Measurements from ENCODE around the gene PITPNC1. TPM values are rescaled to one million over a fixed set of nuclear protein-coding genes. Genes with fewer than 3 reads are reported as not detected.
A peak's percentile ranks its signal among the peaks of the same experiment; 100 is the strongest.
"Not testable (repeated sequence)": the region's sequence is repeated elsewhere in the genome, so short reads cannot be mapped to it uniquely, and the experiment has no call there.

The PITPNC1 gene
- total RNA-seq, 2 donors from 2014 or later = 73.9 to 81.9 TPM

GRCh38 chr17:67707442-67707841 is 330.4 kb downstream of the PITPNC1 start:
- Mint-ChIP-seq H3K27ac (no peak overlapping the region), H3K9me3 (no peaks in the 10 kb centered on the region), H3K4me1 (ENCODE audit: low read depth in 2 of 2) (peaks cover 0 to 3% of the 10 kb centered on the region in 2 donors), H3K4me3 (no peak overlapping the region), H3K36me3 (no peaks in the 10 kb centered on the region), H3K27me3 (peaks cover 0 to 5% of the 10 kb centered on the region in 2 donors)
- DNase-seq (ENCODE audit: low spot score) (no peak), ATAC-seq (no peak)

- DNase-seq (ENCODE audit: low spot score) (no peak), ATAC-seq (no peak)
- no peaks in the 10 kb centered on the region for H3K9me3 Mint-ChIP-seq
- H3K27me3 Mint-ChIP-seq = peaks cover 0 to 10% of the 10 kb centered on the region in 2 donors
- H3K4me3 Mint-ChIP-seq = no peak overlapping the region
- no peak overlapping the region for H3K27ac Mint-ChIP-seq
- no peaks in the 10 kb centered on the region for H3K36me3 Mint-ChIP-seq
- H3K4me1 Mint-ChIP-seq (ENCODE audit: low read depth in 2 of 2) = peaks cover 0 to 3% of the 10 kb centered on the region in 2 donors
These were observed 331.3 kb downstream of the PITPNC1 start for GRCh38 chr17:67708378-67708777.

DNA sequence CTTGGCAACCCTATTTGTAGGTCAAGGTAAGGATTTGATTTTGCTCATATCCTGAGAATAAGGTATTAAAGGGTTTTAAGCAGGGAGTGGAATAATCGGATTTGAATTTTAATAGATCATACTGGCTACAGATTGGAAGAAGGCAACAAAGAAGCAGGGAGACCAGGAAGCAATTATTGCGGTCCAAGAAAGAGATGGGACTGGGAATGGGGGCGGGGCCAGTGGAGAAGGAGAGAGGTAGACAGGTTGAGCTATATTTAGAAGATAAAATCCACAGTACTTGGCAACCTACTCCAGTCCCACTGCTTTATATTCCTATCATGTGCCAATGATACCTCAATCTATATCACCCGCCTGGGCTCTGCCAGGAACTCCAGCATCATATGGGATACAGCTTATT is 334.8 kb downstream of the PITPNC1 start:
- Mint-ChIP-seq H3K27me3 (peaks cover 0 to 12% of the 10 kb centered on the region in 2 donors), H3K9me3 (no peaks in the 10 kb centered on the region), H3K4me3 (no peak overlapping the region), H3K27ac (no peak overlapping the region), H3K36me3 (no peaks in the 10 kb centered on the region), H3K4me1 (ENCODE audit: low read depth in 2 of 2) (peaks cover 7 to 8% of the 10 kb centered on the region in 2 donors)
- DNase-seq (ENCODE audit: low spot score) (no peak), ATAC-seq (no peak)

- peaks cover 0 to 12% of the 10 kb centered on the region in 2 donors for H3K27me3 Mint-ChIP-seq
- peaks cover 12% of the 10 kb centered on the region in 2 donors for H3K4me1 Mint-ChIP-seq (ENCODE audit: low read depth in 2 of 2)
- H3K27ac Mint-ChIP-seq = no peak overlapping the region
- DNase-seq (ENCODE audit: low spot score) = no peak
- no peaks in the 10 kb centered on the region for H3K36me3 Mint-ChIP-seq
- ATAC-seq = no peak
- H3K4me3 Mint-ChIP-seq = no peak overlapping the region
- H3K9me3 Mint-ChIP-seq = no peaks in the 10 kb centered on the region
These were observed 335.3 kb downstream of the PITPNC1 start for GRCh38 chr17:67712375-67712774.

GRCh38 chr17:67713169-67713568 is 336.1 kb downstream of the PITPNC1 start:
- H3K4me3 Mint-ChIP-seq = no peak overlapping the region
- no peak for ATAC-seq
- H3K36me3 Mint-ChIP-seq = peaks cover 6% of the 10 kb centered on the region
- no peak for DNase-seq (ENCODE audit: low spot score)
- H3K27me3 Mint-ChIP-seq = peaks cover 0 to 12% of the 10 kb centered on the region in 2 donors
- no peak overlapping the region for H3K27ac Mint-ChIP-seq
- H3K9me3 Mint-ChIP-seq = no peaks in the 10 kb centered on the region
- H3K4me1 Mint-ChIP-seq (ENCODE audit: low read depth in 2 of 2) = peaks cover 19 to 20% of the 10 kb centered on the region in 2 donors

GRCh38 chr17:67716405-67716798 is 339.3 kb downstream of the PITPNC1 start:
- no peak for ATAC-seq
- H3K27me3 Mint-ChIP-seq = peaks cover 0 to 12% of the 10 kb centered on the region in 2 donors
- DNase-seq (ENCODE audit: low spot score) = no peak
- H3K36me3 Mint-ChIP-seq = peaks cover 6% of the 10 kb centered on the region
- H3K4me3 Mint-ChIP-seq = peak overlapping the region; percentile 99
- H3K27ac Mint-ChIP-seq = peak overlapping the region; percentile 99 to 100
- H3K9me3 Mint-ChIP-seq = no peaks in the 10 kb centered on the region
- H3K4me1 Mint-ChIP-seq (ENCODE audit: low read depth in 2 of 2) = peaks cover 25 to 26% of the 10 kb centered on the region in 2 donors

GRCh38 chr17:67717192-67717623 is 340.1 kb downstream of the PITPNC1 start:
- H3K27ac Mint-ChIP-seq = peak overlapping the region; percentile 99 to 100
- H3K27me3 Mint-ChIP-seq = peaks cover 0 to 9% of the 10 kb centered on the region in 2 donors
- DNase-seq (ENCODE audit: low spot score) (no peak), ATAC-seq (no peak)
- no peaks in the 10 kb centered on the region for H3K9me3 Mint-ChIP-seq
- H3K36me3 Mint-ChIP-seq = peaks cover 12% of the 10 kb centered on the region
- H3K4me3 Mint-ChIP-seq = peak overlapping the region; percentile 99
- peaks cover 26 to 28% of the 10 kb centered on the region in 2 donors for H3K4me1 Mint-ChIP-seq (ENCODE audit: low read depth in 2 of 2)

- DNase-seq (ENCODE audit: low spot score) = peak; percentile 99
These were observed 340.7 kb downstream of the PITPNC1 start, which contains the start of gene NOL11 for GRCh38 chr17:67717624-67718324. Gene NOL11 (plus strand): TSS chr17:67717936. CDS start chr17:67717948, 12 bp downstream.

GRCh38 chr17:67718325-67718941 is 341.4 kb downstream of the PITPNC1 start:
- peak; percentile 56 to 60 for ATAC-seq
- DNase-seq (ENCODE audit: low spot score) = peak; percentile 74
- H3K27ac Mint-ChIP-seq = peak overlapping the region; percentile 99 to 100
- H3K9me3 Mint-ChIP-seq = no peaks in the 10 kb centered on the region
- peaks cover 0 to 2% of the 10 kb centered on the region in 2 donors for H3K27me3 Mint-ChIP-seq
- H3K36me3 Mint-ChIP-seq = peaks cover 12% of the 10 kb centered on the region
- H3K4me3 Mint-ChIP-seq = peak overlapping the region; percentile 99
- peaks cover 25 to 26% of the 10 kb centered on the region in 2 donors for H3K4me1 Mint-ChIP-seq (ENCODE audit: low read depth in 2 of 2)

More at GRCh38 chr17:67717624-67718324, 340.7 kb downstream of the PITPNC1 start, which contains the start of gene NOL11:
- no peaks in the 10 kb centered on the region for H3K9me3 Mint-ChIP-seq
- peaks cover 12% of the 10 kb centered on the region for H3K36me3 Mint-ChIP-seq
- H3K27me3 Mint-ChIP-seq = peaks cover 0 to 6% of the 10 kb centered on the region in 2 donors
- H3K27ac Mint-ChIP-seq = peak within 1 kb of the TSS; percentile 99 to 100
- peak within 1 kb of the TSS; percentile 99 for H3K4me3 Mint-ChIP-seq
- peaks cover 25 to 26% of the 10 kb centered on the region in 2 donors for H3K4me1 Mint-ChIP-seq (ENCODE audit: low read depth in 2 of 2)
- peak; percentile 98 to 99 for ATAC-seq

DNA sequence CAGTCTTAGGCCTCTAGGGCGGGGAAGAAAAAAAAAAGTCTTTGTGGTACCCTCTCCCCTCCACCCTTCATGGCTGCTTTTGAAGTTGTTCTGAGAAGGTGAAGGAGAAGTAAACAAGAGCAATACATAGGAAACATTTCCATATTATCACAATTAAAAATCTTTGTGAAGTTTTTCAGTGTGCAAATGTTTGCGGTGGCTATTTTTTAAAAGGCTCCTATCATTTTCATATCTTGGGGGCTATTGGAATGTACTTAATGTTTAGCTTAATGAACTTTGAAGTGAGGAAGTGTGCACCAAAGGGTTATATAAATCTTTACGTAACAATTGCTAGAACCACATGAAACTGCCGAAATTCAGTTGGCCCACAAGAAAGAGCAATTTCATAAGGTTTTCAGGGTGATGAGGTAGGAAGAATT is 348.3 kb downstream of the PITPNC1 start:
- DNase-seq (ENCODE audit: low spot score) = no peak
- peaks cover 27% of the 10 kb centered on the region for H3K36me3 Mint-ChIP-seq
- ATAC-seq = no peak
- H3K27me3 Mint-ChIP-seq = no peaks in the 10 kb centered on the region
- peak overlapping the region in 1 of 2 donors; percentile 79 for H3K27ac Mint-ChIP-seq
- H3K9me3 Mint-ChIP-seq = no peaks in the 10 kb centered on the region
- H3K4me1 Mint-ChIP-seq (ENCODE audit: low read depth in 2 of 2) = peaks cover 0 to 6% of the 10 kb centered on the region in 2 donors
- H3K4me3 Mint-ChIP-seq = no peak overlapping the region

- H3K4me3 Mint-ChIP-seq = no peak overlapping the region
These were observed 348.7 kb downstream of the PITPNC1 start for GRCh38 chr17:67725807-67726206.

GRCh38 chr17:67727152-67728039 is 350.3 kb downstream of the PITPNC1 start:
- H3K27ac Mint-ChIP-seq, ATAC-seq, H3K4me3 Mint-ChIP-seq: not testable (repeated sequence)

More at GRCh38 chr17:67725807-67726206, 348.7 kb downstream of the PITPNC1 start:
- ATAC-seq (no peak), DNase-seq (ENCODE audit: low spot score) (no peak)
- Mint-ChIP-seq H3K27me3 (no peaks in the 10 kb centered on the region), H3K27ac (peak overlapping the region in 1 of 2 donors; percentile 79), H3K36me3 (peaks cover 27% of the 10 kb centered on the region), H3K9me3 (no peaks in the 10 kb centered on the region), H3K4me1 (ENCODE audit: low read depth in 2 of 2) (peaks cover 0 to 6% of the 10 kb centered on the region in 2 donors)

GRCh38 chr17:67729903-67730302 is 352.8 kb downstream of the PITPNC1 start:
- Mint-ChIP-seq H3K36me3 (peaks cover 43% of the 10 kb centered on the region), H3K27ac (no peak overlapping the region), H3K4me1 (ENCODE audit: low read depth in 2 of 2) (peaks cover 15 to 18% of the 10 kb centered on the region in 2 donors), H3K9me3 (no peaks in the 10 kb centered on the region), H3K27me3 (no peaks in the 10 kb centered on the region), H3K4me3 (no peak overlapping the region)
- no peak for ATAC-seq
- DNase-seq (ENCODE audit: low spot score) = no peak

More at GRCh38 chr17:67727152-67728039, 350.3 kb downstream of the PITPNC1 start:
- not testable (repeated sequence) for DNase-seq (ENCODE audit: low spot score); H3K27me3 Mint-ChIP-seq; H3K9me3 Mint-ChIP-seq; H3K4me1 Mint-ChIP-seq (ENCODE audit: low read depth in 2 of 2)
- peaks cover 30% of the 10 kb centered on the region for H3K36me3 Mint-ChIP-seq
